HG03460 (cell line): ENCODE measurements around the gene NFYA.

Experiments used
- ATAC-seq: cut with Tn5 transposase; IDR thresholded peaks from one replicate; pipeline ENCODE4 v1.9.1; 2021; ENCODE audit not compliant: unreplicated experiment

The NFYA gene

GRCh38 chr6:41071923-41072835 is 595 bp upstream of the NFYA start, which contains the start of gene OARD1:
TSS of gene OARD1 (minus strand) at chr6:41072356. CDS start at chr6:41071634, 722 bp downstream.
- ATAC-seq: peak; percentile 64

GRCh38 chr6:41073203-41073967 is 611 bp downstream of the NFYA start:
- peak; percentile 31 for ATAC-seq

- no peak for ATAC-seq
Observed at GRCh38 chr6:41073968-41074691, 1.4 kb downstream of the NFYA start.

- no peak for ATAC-seq
Observed at GRCh38 chr6:41074692-41075436, 2.1 kb downstream of the NFYA start.

- ATAC-seq: no peak
Observed at GRCh38 chr6:41075651-41076626, 3.2 kb downstream of the NFYA start.

GRCh38 chr6:41077536-41077935 is 4.8 kb downstream of the NFYA start:
- ATAC-seq: no peak

- ATAC-seq: no peak
Observed at GRCh38 chr6:41078101-41078500, 5.3 kb downstream of the NFYA start.

- no peak for ATAC-seq
Observed at GRCh38 chr6:41079080-41079479, 6.3 kb downstream of the NFYA start.

- no peak for ATAC-seq
Observed at GRCh38 chr6:41080621-41081020, 7.8 kb downstream of the NFYA start.

GRCh38 chr6:41083072-41083471 is 10.3 kb downstream of the NFYA start:
- ATAC-seq: no peak

- no peak for ATAC-seq
Observed at GRCh38 chr6:41085182-41085581, 12.4 kb downstream of the NFYA start.

- no peak for ATAC-seq
Observed at GRCh38 chr6:41088451-41088850, 15.7 kb downstream of the NFYA start.

GRCh38 chr6:41090841-41091761 is 18.3 kb downstream of the NFYA start:
- ATAC-seq: no peak

GRCh38 chr6:41092421-41093140 is 19.8 kb downstream of the NFYA start:
- ATAC-seq: no peak

GRCh38 chr6:41093729-41094128 is 21.0 kb downstream of the NFYA start:
- ATAC-seq: no peak

- no peak for ATAC-seq
Observed at GRCh38 chr6:41097467-41098090, 24.8 kb downstream of the NFYA start.

GRCh38 chr6:41098366-41098765 is 25.6 kb downstream of the NFYA start:
- ATAC-seq: no peak
